Keratinocyte (primary cell): ENCODE measurements around the gene ERICH6B.

Experiments
- CTCF ChIP-seq, 3 experiments: IDR thresholded peaks in 1 of 3; conservative IDR thresholded peaks in 1 of 3; optimal IDR thresholded peaks in 1 of 3; 2 replicates in 2 of 3; 3 replicates in 1 of 3; pipeline versions ENCODE3 to v1.5.1; 2011; ENCODE audit warnings: low read length in 3 of 3, mild to moderate bottlenecking in 3 of 3, moderate library complexity in 2 of 3, control low read depth in 1 of 3, inconsistent platforms in 1 of 3; ENCODE audit not compliant: insufficient read depth in 2 of 3; ENCODE audit errors: extremely low read depth in 1 of 3
- EZH2 ChIP-seq: IDR thresholded peaks from one replicate; pipeline ENCODE4 v1.6.1; 2012; ENCODE audit warnings: inconsistent platforms, mild to moderate bottlenecking, low read length, moderate library complexity

DNA sequence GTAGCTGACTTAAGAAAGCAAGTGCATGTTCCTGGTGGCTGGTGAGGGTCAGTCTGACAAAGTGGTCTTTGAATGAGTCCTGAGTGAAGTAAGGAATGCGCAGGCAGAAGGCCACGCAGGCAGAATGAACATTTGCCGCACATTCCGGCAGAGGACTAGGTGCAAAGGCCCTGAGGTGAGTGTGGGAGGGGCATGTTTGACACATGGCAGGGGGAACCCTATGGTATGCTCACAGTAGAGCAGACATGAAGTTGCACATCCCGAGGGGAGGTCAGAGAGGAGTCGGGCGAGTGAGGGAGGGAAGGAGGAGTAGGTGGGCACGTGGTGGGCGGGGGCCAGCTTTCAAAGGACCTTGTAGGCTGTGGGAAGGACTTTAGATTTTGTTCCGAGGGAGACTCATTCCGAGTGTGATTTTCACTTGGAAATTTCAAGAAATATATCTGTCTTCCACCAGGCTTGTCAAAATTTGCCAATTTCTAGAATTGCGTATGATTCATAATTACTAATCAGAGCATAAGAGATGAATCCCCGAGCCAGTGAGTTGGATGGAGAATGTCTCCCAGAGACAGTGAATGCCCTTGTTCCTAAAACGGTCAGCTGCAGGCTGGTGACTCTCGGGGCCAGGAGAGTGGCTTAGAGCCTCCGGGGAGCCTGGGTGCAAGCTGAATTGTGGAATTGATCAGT is 40.3 kb downstream of the ERICH6B start:
- TF ChIP-seq CTCF (optimal IDR thresholded peaks at IDR 0.05 in 1 of 3, IDR thresholded peaks at IDR 0.05 in 1 of 3, conservative IDR thresholded peaks at IDR 0.05 in 1 of 3; ENCODE audit: extremely low read depth in 1 of 3, insufficient read depth in 2 of 3, low read length in 3 of 3) (no peak), EZH2 (no peak)
